Panc1 (cell line): ENCODE measurements around the gene FKBP1B. TPM values are rescaled to one million over a fixed set of nuclear protein-coding genes. Genes with fewer than 3 reads are reported as not detected.

Source experiments
- ATAC-seq: fragments of 200-7000 bp; cut with Tn5 transposase; 2 replicates; pipeline ENCODE4 v1.9.1; 2020; ENCODE audit warnings: mild to moderate bottlenecking, moderate library complexity
- BruUV-seq: library from RNA; stranded (reverse); fragments of 400-500 nt; replicated peaks from 2 replicates; lab custom pipeline; 2021; lab: Mats Ljungman, UMichigan
- CTCF ChIA-PET: fragments of 300-600 bp; sonication (Branson Sonifier 250); formaldehyde crosslinking; loops from one replicate; lab custom pipeline; 2022; ENCODE audit warnings: antibody characterized with exemption; lab: Charles Lee
- POLR2A ChIA-PET: fragments of 300-600 bp; sonication (Branson Sonifier 250); formaldehyde crosslinking; loops from one replicate; lab custom pipeline; 2022; ENCODE audit warnings: antibody characterized with exemption; lab: Charles Lee
- DNase-seq: peaks from one replicate; pipeline ENCODE4 v3.0.0-alpha.2; 2010; ENCODE audit warnings: low read depth, low spot score
- H3K27ac ChIP-seq: 2 replicates; pipeline ENCODE4 v1.5.1; 2011; ENCODE audit warnings: mild to moderate bottlenecking, low read length, inconsistent platforms
- H3K27me3 ChIP-seq: fragments of 200-500 bp; sonication (Bioruptor generic); 2 replicates; pipeline ENCODE4 v1.6.0; 2014; ENCODE audit warnings: low read length, inconsistent platforms; ENCODE audit not compliant: control insufficient read depth, insufficient read depth
- H3K36me3 ChIP-seq: fragments of 200-500 bp; sonication (Bioruptor generic); 2 replicates; pipeline ENCODE4 v1.5.1; 2014; ENCODE audit warnings: inconsistent platforms, mild to moderate bottlenecking, low read length, moderate library complexity; ENCODE audit not compliant: control insufficient read depth, insufficient read depth
- H3K4me1 ChIP-seq: 2 replicates; pipeline ENCODE4 v1.5.1; 2011; ENCODE audit warnings: inconsistent platforms, mild to moderate bottlenecking, low read length, moderate library complexity; ENCODE audit not compliant: control insufficient read depth, insufficient read depth
- H3K4me3 ChIP-seq, 2 experiments: 2 replicates each; pipeline ENCODE4 v1.5.1; 2011 to 2012; ENCODE audit warnings: low read depth in 2 of 2, low read length in 2 of 2, mild to moderate bottlenecking in 2 of 2, inconsistent platforms in 1 of 2, moderate library complexity in 1 of 2
- H3K9me3 ChIP-seq: fragments of 200-500 bp; sonication (Bioruptor generic); 2 replicates; pipeline ENCODE4 v1.5.1; 2014; ENCODE audit warnings: low read depth, mild to moderate bottlenecking, inconsistent platforms, low read length, moderate library complexity; ENCODE audit not compliant: control insufficient read depth, insufficient read depth
- CTCF ChIP-seq: fragments of 450-650 bp; IDR thresholded peaks from 2 replicates; pipeline ENCODE4 v1.5.1; 2017; ENCODE audit warnings: mild to moderate bottlenecking
- POLR2AphosphoS5 ChIP-seq: IDR thresholded peaks from 2 replicates; pipeline ENCODE4 v1.6.1; 2012; ENCODE audit warnings: mild to moderate bottlenecking, low read depth, low read length, moderate library complexity
- REST ChIP-seq, 2 experiments: IDR thresholded peaks; 2 replicates each; pipeline ENCODE4 v1.6.1; 2011 to 2012; ENCODE audit warnings: low read depth in 2 of 2, control low read depth in 1 of 2, low read length in 1 of 2, mild to moderate bottlenecking in 1 of 2, moderate library complexity in 1 of 2; ENCODE audit not compliant: insufficient read depth in 1 of 2
- SIN3A ChIP-seq: IDR thresholded peaks from 2 replicates; pipeline ENCODE4 v1.6.1; 2012; ENCODE audit warnings: low read depth, mild to moderate bottlenecking, low read length, moderate library complexity, borderline replicate concordance; ENCODE audit not compliant: insufficient read depth
- TCF7L2 ChIP-seq: IDR thresholded peaks from 2 replicates; pipeline ENCODE4 v1.6.1; 2011; ENCODE audit warnings: mild to moderate bottlenecking, low read depth, low read length, inconsistent platforms
- in situ Hi-C: cut with HindIII; loops from 2 replicates; pipeline ENCODE4 v1.10.0; 2016; ENCODE audit warnings: low sequenced_read_pairs, low pct_unique_long_range_greater_than_20kb
- intact Hi-C: fragments of 100-400 bp; cut with micrococcal nuclease; formaldehyde crosslinking; loops from one replicate; pipeline ENCODE4 v1.10.0; 2022; ENCODE audit not compliant: unreplicated experiment
- total RNA-seq: library from RNA; stranded (reverse); gene quantifications from one replicate; pipeline ENCODE4 v1.2.1, GENCODE V29; 2021; ENCODE audit not compliant: unreplicated experiment

FKBP1B gene
- total RNA-seq, 1 experiment from 2014 or later, result 19.9 TPM

GRCh38 chr2:24024996-24025663 lies 24.4 kb upstream of the FKBP1B start:
- Histone ChIP-seq H3K36me3 (peaks cover 3% of the 10 kb centered on the region; the same call in 1 of the 2 replicates), H3K4me3 (no peak overlapping the region), H3K4me1 (no peaks in the 10 kb centered on the region), H3K27me3 (no peaks in the 10 kb centered on the region), H3K27ac (no peak overlapping the region), H3K9me3 (no peaks in the 10 kb centered on the region)
- DNase-seq, result no peak
- no peak for ATAC-seq
- intact Hi-C loops (no loop called here), in situ Hi-C loops (no loop called here)
- POLR2A ChIA-PET, result no interaction called here
- TF ChIP-seq POLR2AphosphoS5 (no peak), REST (IDR thresholded peaks at IDR 0.05; ENCODE audit: insufficient read depth in 1 of 2, low read depth in 2 of 2, low read length in 1 of 2) (no peak), SIN3A (no peak), CTCF (no peak), TCF7L2 (no peak)
- BruUV-seq, result no TSS peak
- CTCF ChIA-PET, result no interaction called here

GRCh38 chr2:24026233-24026632 lies 23.3 kb upstream of the FKBP1B start:
- ChIA-PET CTCF (interaction anchor here (0.6 kb wide), 1 partner anchor 152 kb away, joined by 3 read pairs; no protein-coding TSS in a partner anchor), POLR2A (no interaction called here)
- intact Hi-C loops, result no loop called here
- Histone ChIP-seq H3K27me3 (no peaks in the 10 kb centered on the region), H3K36me3 (peaks cover 8% of the 10 kb centered on the region), H3K27ac (no peak overlapping the region), H3K4me1 (no peaks in the 10 kb centered on the region), H3K9me3 (no peaks in the 10 kb centered on the region), H3K4me3 (no peak overlapping the region)
- TF ChIP-seq POLR2AphosphoS5 (no peak), SIN3A (no peak), CTCF (no peak), REST (IDR thresholded peaks at IDR 0.05; ENCODE audit: insufficient read depth in 1 of 2, low read depth in 2 of 2, low read length in 1 of 2) (no peak), TCF7L2 (no peak)
- DNase-seq (no peak), ATAC-seq (no peak)
- BruUV-seq, result no TSS peak
- in situ Hi-C loops, result no loop called here
